Right lung (tissue), 5 donors: ENCODE measurements around the gene C6orf132. TPM values are rescaled to one million over a fixed set of nuclear protein-coding genes. Genes with fewer than 3 reads are reported as not detected.

Source experiments
- DNase-seq, 2 donors: peaks; one replicate each; pipeline ENCODE4 v3.0.0-alpha.2; 2013
- polyA plus RNA-seq, 5 donors: library from polyadenylated mRNA; unstranded; fragments of 120-200 nt; gene quantifications; one replicate each; pipeline versions ENCODE4 v1.2.1 to v1.2.3, GENCODE V29; 2013; ENCODE audit warnings: inconsistent platforms in 1 of 5, low replicate concordance in 1 of 5; ENCODE audit not compliant: insufficient read length in 5 of 5, insufficient read depth in 1 of 5

Gene C6orf132
- polyA plus RNA-seq, 5 donors = 2.3 to 3.2 (median 2.9) TPM

GRCh38 chr6:42135161-42135560 is 7.3 kb downstream of the C6orf132 start:
- no peak for DNase-seq

- DNase-seq = no peak
Observed at GRCh38 chr6:42133926-42134325, 8.5 kb downstream of the C6orf132 start.

GRCh38 chr6:42131531-42131930 is 10.9 kb downstream of the C6orf132 start:
- no peak for DNase-seq

- no peak for DNase-seq
Observed at GRCh38 chr6:42129360-42129676, 13.1 kb downstream of the C6orf132 start.

DNA sequence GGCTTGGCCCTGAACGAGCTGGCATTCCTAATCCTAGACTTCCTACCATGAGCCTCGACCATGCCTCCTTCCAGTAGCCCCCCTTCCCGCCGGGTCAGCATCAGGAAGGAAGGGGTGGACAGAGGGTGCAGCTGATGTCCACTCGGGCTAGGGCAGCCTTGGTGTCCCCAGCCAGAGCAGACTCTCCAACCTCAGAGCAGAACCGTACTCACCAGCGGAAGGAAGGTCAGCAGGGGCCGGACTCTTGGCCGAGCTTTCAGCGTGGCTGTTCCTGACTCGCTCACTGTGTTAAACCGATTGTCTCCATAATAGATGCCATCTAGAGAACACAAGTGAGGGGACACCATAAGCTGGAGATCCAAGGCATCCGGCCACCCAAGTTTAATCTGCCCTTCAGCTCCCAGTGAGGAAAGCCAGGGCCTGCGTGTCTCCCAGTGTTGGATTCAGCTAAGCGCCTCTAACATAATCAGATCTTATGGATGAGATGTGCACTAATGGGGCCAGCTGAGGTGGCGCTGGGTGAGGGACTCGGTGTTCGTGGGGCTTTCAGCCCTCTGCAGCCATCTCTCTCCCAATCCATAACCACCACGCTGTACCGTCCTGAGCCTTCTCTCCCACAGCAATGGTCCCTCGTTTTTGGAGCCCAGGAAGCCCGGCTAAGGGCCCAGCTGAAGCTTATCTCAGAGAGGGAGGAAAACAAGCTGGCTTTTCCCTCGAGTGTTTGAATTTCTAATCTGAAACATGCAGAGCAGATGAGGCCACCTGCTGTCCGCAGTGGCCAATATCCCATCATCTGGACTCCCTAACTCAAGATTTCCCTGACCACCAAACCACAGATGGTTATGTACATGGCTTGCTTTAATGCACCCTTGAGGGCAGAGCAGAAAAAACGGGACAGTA is 13.7 kb downstream of the C6orf132 start:
- no peak for DNase-seq

GRCh38 chr6:42125663-42126062 is 16.8 kb downstream of the C6orf132 start:
- DNase-seq = no peak

DNA sequence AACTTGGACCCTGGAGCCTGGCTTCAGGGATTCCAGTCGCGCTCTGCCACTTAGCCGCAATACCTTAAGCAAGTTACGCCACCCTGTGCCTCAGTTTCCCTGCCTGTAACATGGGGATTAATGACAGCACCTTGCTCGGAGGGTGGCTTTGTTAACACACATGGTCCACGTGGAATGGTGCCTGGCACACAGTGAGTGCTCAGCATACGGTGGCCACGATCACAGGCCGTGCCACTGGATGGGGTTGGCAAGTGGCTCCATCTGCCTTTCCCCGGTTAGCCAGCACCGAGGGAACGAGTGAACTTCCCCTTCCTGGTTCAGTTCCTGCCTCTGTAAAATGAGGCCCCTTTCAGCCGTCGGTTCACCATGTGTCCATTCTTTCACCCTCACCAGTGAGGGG is 17.2 kb downstream of the C6orf132 start:
- DNase-seq = no peak

DNA sequence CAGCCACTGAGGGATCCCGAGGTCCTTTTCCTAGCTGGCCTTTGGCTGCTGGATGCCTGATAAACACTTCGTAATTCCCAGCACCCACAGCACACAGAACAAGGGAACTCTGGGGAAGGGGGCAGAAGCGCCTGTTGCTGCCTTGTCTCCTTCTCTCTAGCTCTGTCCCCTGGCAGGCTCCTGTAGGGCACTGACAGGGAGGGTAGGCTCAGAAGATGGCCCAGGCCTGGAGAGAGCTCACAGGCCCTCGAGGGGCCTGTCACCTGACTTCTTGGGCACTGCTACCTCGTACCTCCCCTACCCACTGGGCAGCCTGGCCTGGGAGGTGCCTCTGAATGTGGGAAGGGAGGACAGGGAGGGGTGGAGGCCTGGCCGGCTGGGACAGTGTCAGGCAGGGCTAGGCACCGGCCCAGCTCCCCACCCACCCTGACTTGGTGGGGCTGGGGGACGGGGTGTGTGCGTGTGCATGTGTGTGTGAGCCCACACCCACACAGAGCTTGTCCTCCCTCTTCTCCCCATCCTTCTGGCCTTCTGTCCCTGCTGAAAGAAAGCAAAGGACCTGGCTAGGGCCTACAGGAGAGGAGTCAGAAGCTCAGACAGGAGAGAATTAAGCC is 18.1 kb downstream of the C6orf132 start:
- no peak for DNase-seq

DNA sequence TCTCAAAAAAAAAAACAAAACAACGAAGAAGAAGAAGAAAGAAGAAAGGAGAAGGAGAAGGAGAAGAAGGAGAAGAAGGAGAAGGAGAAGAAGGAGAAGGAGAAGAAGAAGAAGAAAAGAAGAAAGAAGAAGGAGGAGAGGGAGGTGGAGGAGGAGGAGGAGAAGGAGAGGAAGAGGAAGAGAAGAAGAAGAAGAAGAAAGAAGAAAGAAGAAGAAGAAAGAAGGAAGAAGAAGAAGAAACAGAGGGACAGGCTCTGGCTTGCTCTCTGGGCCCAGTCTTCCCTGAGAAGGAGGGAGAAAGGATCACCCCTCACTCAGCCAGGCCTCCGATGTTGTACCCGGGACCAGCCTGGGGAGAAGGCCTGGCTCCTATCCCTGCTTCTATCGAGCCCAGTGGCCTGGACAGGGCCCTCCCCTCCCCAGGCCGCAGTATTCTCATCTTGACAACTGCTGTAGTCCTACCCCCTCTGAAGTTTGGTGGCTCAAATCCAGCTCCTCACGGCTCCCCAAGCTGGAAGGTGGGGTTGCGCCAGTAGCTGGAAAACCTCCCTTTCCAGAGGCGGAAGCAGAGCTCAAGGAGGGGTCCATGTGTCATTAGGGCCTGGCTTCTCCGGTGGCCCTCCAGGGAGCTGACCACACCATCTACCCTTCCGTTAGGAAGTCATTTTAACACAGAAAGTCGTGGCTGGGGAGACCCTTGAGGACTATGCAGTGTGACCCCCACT is 18.9 kb downstream of the C6orf132 start:
- DNase-seq = no peak

GRCh38 chr6:42120895-42121865 is 21.2 kb downstream of the C6orf132 start:
- DNase-seq = no peak

DNA sequence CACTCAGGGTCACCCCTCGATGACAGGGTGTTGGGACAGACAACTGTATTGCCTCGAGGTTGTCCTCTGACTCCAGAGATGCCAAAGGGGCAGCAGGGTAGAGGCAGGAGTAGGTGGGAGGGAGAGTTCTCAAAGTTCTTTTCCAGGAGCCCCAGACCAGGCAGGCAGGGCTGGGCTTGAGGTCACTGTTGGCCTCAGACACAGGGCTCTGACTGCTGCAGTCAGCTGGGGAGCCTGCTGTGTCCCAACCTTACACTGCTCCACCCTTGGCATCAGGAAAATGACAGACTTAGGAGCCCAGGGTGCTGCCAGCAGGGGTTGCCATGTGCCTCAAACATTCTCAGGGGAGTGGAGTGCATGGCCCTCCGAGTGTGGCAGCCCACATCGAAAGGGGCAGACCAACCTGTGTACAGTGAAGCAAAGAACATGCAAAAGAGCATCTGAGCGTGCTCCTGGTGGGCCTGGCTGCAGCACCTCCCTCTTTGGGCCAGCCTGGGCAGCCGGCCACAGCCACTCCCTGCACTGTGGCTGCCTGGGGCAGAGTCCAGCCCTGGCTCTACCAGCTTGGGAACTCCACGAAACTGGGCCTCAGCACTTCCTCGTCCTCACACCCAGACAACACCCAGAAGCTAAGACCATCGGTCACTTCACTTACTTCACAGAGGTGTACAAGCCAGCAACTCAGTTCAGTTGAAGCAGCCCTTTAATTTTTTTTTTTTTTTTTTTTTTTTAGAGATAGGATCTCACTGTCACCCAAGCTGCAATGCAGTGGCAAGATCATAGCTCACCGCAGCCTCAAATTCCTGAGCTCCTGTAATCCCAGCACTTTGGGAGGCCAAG is 24.0 kb downstream of the C6orf132 start:
- DNase-seq = no peak

DNA sequence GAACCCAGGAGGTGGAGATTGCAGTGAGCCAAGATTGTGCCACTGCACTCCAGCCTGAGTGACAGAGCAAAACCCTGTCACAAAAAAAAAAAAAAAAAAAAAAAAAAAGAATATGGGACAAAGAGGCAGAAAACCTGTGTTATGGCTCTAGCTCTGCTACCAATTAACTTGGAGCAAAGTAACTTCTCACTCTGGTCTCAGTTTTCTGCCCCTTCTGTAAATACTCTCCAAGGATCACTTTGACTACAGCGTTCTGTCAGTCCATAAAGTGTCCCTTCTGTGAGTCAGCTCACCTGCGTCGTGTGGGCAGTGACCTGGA is 24.6 kb downstream of the C6orf132 start:
- DNase-seq = no peak

- no peak for DNase-seq
Observed at GRCh38 chr6:42113936-42114636, 28.3 kb downstream of the C6orf132 start.

DNA sequence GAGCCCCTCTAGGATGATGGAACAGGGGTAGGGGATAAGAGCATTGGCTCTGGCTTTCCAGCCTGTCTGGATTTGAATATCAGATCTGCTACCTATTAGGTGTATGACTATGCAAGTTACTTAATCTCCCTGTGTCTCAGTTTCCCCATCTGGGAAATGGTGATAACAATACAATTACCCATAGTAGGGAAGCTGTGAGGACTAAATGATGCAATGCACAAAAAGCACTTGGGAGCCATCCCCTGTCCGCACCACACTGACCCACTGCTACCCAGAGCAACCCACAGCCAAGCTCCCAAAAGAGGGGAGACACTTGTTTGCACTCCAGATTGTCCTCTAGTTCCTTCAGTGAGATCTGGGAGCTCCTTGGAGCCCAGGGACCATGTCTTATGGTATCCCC is 30.1 kb downstream of the C6orf132 start:
- no peak for DNase-seq

DNA sequence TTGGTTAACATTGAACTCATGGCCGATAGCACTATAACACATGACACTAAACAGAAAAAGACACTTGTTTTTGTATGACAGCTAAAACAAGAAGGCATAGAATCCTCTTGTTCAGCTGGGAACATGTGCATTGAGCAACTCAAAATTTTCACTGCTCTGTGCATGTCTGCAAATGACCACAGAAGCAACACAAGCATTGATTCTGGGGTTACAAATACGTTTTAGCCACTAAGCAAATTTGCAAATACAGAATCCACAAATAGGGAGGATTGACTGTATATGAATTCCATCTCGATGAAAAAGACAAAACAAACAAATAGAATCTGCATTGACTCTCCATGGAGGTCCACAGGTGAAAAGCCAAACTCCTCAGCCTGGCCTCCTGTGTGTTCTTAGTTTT is 31.7 kb downstream of the C6orf132 start:
- no peak for DNase-seq

GRCh38 chr6:42108071-42108470 is 34.3 kb downstream of the C6orf132 start:
- DNase-seq = no peak

DNA sequence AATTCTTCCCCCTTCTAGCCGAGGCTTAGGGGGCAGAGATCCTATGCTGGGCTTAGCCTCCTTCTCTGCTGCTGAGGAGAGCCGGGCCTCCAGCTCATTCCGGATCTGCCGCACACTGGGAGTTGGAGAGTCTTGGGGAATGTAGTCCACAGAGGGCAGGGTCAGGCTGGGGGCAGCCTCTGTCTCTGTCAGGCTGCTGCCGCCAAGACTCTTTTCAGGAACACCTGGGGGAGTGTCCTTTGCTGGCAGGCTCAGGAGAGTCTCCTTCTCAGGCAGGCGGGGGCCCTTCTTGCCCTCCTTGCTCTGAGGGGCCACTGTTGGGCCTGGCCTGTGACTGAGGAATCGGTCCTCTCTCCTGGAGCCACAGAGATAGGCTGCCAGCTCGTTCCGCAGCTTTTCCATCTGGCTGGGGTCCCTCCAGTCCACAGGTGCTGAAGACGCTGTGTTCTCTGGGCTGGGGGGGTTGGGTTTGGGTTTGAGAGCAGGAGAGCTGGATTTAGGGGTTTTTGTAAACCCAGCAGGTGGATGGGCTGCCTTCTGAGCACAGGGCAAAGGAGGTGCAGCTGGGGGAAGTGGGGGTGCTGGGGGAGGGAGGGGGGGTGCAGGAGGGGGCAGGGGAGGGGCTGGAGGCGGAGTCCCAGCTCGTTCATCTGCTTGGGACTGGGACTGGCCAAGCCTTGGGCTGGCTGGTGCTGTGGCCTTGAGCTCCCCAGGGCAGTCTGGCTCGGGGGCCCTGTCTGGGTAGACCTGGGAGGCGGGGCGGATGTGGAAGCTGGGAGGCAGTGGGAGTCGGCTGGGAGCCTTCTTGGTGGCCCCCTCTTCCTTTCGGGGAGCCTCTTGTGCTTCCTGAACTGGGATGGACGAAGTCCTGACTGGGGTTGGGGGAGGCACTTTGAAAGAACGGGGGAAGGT is 36.1 kb downstream of the C6orf132 start:
- DNase-seq = no peak

- no peak for DNase-seq
Observed at GRCh38 chr6:42105709-42106108, 36.7 kb downstream of the C6orf132 start.

DNA sequence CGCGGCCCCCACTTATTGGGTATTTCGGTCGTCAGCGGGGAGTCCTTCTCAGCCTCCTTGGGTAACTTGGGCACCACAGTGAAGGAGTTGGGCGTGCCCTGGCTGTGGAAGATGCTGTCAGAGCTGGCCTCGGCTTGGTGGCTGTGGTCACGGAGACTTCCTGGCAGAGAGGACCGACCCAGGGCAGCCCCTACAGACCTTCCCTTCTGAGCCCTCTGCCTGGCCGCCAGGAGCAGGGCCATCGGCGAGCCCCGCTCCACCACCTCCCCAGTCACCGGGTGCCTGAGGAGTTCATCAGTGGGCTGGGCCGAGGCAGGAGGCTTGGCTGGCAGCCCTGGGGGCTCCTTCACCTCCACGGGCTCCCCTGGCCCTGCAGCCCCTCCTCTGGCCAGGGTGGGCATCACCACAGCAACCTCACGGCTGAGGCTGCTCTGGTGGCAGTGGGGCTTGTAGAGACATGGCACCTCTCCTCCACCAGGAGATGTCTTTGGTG is 37.2 kb downstream of the C6orf132 start:
- no peak for DNase-seq
